Smooth muscle cell (in vitro differentiated cells): Measurements from ENCODE around the gene CENPS. TPM values are rescaled to one million over a fixed set of nuclear protein-coding genes. Genes with fewer than 3 reads are reported as not detected.

Experiments used
- DNase-seq: peaks from one replicate; lab custom pipeline; 2025; ENCODE audit not compliant: unreplicated experiment; lab: John Stamatoyannopoulos, UW
- H2AFZ ChIP-seq: fragments of 200-600 bp; sonication (generic); 2 replicates; pipeline ENCODE4 v1.6.0; 2016; ENCODE audit warnings: antibody characterized with exemption, low read depth, mild to moderate bottlenecking
- H3F3A ChIP-seq: fragments of 200-600 bp; sonication (generic); 2 replicates; pipeline ENCODE4 v1.6.0; 2017; ENCODE audit warnings: antibody characterized with exemption, low read depth
- H3K27ac ChIP-seq: fragments of 200-600 bp; sonication (generic); 2 replicates; pipeline ENCODE4 v1.5.1; 2016; ENCODE audit warnings: low read depth, mild to moderate bottlenecking
- H3K27me3 ChIP-seq: fragments of 200-600 bp; sonication (generic); 2 replicates; pipeline ENCODE4 v1.6.1; 2016; ENCODE audit warnings: low read depth, mild to moderate bottlenecking
- H3K36me3 ChIP-seq: fragments of 200-600 bp; sonication (generic); 2 replicates; pipeline ENCODE4 v1.5.1; 2016; ENCODE audit warnings: low read depth
- H3K4me1 ChIP-seq: fragments of 200-600 bp; sonication (generic); 2 replicates; pipeline ENCODE4 v1.5.1; 2016; ENCODE audit warnings: low read depth
- H3K4me2 ChIP-seq: fragments of 200-600 bp; sonication (generic); 2 replicates; pipeline ENCODE4 v1.6.0; 2016; ENCODE audit warnings: mild to moderate bottlenecking
- H3K4me3 ChIP-seq: fragments of 200-600 bp; sonication (generic); 2 replicates; pipeline ENCODE4 v1.5.1; 2016; ENCODE audit warnings: mild to moderate bottlenecking
- H3K79me2 ChIP-seq: fragments of 200-600 bp; sonication (generic); 2 replicates; pipeline ENCODE4 v1.6.0; 2016; ENCODE audit warnings: low read depth, mild to moderate bottlenecking
- H3K9ac ChIP-seq: fragments of 200-600 bp; sonication (generic); 2 replicates; pipeline ENCODE4 v1.6.0; 2016; ENCODE audit warnings: low read depth
- H3K9me3 ChIP-seq: fragments of 200-600 bp; sonication (generic); replicated peaks from 2 replicates; pipeline ENCODE4 v1.5.1; 2016; ENCODE audit warnings: low read depth
- H4K20me1 ChIP-seq: fragments of 200-600 bp; sonication (generic); 2 replicates; pipeline ENCODE4 v1.6.0; 2016; ENCODE audit warnings: low read depth
- CTCF ChIP-seq: fragments of 200-600 bp; sonication (generic); IDR thresholded peaks from 2 replicates; pipeline ENCODE4 v1.5.1; 2017; ENCODE audit warnings: borderline replicate concordance, mild to moderate bottlenecking, antibody characterized with exemption; ENCODE audit not compliant: insufficient read depth, poor library complexity, severe bottlenecking
- WGBS: methylation state at CpG from one replicate; pipeline ENCODE4 v1.1.7; 2016; ENCODE audit warnings: low lambda C conversion rate; 5-methylcytosine and 5-hydroxymethylcytosine counted together
- polyA plus RNA-seq: library from polyadenylated mRNA; unstranded; fragments of >200 nt; fragmentation: Nextera tagmentation; extraction: Ambion mirVana; gene quantifications from 2 replicates; pipeline ENCODE4 v1.2.1, GENCODE V29; 2016
- total RNA-seq: library from RNA; depleted of rRNA; stranded (reverse); fragments of >200 nt; gene quantifications from 2 replicates; pipeline ENCODE4 v1.2.3, GENCODE V29; 2014

CENPS gene
- total and polyA plus RNA-seq, 2 experiments from 2014 or later, result 7.6 to 16.3 TPM

GRCh38 chr1:10433790-10434189 is 3.6 kb downstream of the CENPS start:
- 95% methylated on average over 11 of the region's 11 CpGs for WGBS
- no peak for TF ChIP-seq CTCF

DNA sequence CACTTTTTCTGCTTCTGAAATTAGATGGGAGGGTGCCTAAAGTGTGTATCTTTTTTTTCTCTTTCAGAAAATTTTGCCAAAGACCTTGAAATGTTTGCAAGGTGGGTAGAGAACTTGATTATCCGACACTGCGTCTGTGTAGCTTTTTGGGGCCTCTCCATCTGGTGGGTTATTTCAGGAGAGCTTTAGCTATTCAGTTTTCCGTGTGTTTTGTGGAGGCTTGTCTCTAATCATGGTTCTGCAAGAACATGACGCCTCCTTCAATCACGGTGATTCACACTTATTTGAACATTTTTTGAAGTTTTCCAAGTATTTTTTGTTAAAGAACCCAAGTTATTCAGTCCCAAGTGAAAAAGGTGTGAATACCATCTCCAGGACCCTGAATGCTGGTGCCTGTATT is 4.4 kb downstream of the CENPS start:
- WGBS, result 90% methylated on average over 5 of the region's 5 CpGs

More at GRCh38 chr1:10433790-10434189, 3.6 kb downstream of the CENPS start:
- no peaks in the 10 kb centered on the region for H3K79me2 ChIP-seq
- H3K27ac ChIP-seq, result no peak overlapping the region
- peaks cover 5% of the 10 kb centered on the region for H3K4me1 ChIP-seq
- no peaks in the 10 kb centered on the region for H4K20me1 ChIP-seq
- H3F3A ChIP-seq, result no peaks in the 10 kb centered on the region
- H3K36me3 ChIP-seq, result no peaks in the 10 kb centered on the region
- no peaks in the 10 kb centered on the region for H3K27me3 ChIP-seq
- no peak overlapping the region for H2AFZ ChIP-seq
- H3K9me3 ChIP-seq, result no peaks in the 10 kb centered on the region
- DNase-seq, result no peak
- no peak overlapping the region for H3K4me3 ChIP-seq
- no peak overlapping the region for H3K9ac ChIP-seq
- H3K4me2 ChIP-seq, result no peak overlapping the region

DNA sequence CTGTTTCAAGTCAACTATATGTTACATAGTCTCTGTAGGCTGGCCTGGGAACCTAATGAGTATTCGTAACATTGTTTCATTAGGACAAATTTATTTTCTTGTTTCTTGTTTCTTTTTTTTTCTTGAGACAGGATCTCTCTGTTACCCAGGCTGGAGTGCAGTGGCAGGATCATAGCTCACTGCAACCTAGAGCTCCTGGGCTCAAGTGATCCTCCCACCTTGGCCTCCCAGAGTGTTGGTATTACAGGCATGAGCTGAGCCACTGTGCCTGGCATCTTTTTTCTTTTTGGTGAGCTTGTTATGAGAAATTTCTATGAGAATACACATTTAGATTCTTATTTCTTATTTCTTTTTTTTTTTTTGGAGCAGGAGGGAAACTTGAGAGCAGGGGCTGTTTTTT is 6.8 kb downstream of the CENPS start:
- H3K4me3 ChIP-seq, result no peak overlapping the region
- TF ChIP-seq CTCF, result no peak
- H3K27me3 ChIP-seq, result no peaks in the 10 kb centered on the region
- no peak overlapping the region for H2AFZ ChIP-seq
- no peak for DNase-seq
- no peak overlapping the region for H3K27ac ChIP-seq
- no peaks in the 10 kb centered on the region for H4K20me1 ChIP-seq
- H3K36me3 ChIP-seq, result no peaks in the 10 kb centered on the region
- no peak overlapping the region for H3K4me2 ChIP-seq
- H3F3A ChIP-seq, result no peaks in the 10 kb centered on the region
- no peaks in the 10 kb centered on the region for H3K4me1 ChIP-seq
- no peaks in the 10 kb centered on the region for H3K79me2 ChIP-seq
- H3K9me3 ChIP-seq, result no peaks in the 10 kb centered on the region
- H3K9ac ChIP-seq, result no peak overlapping the region
- 97% methylated on average over 1 of the region's 1 CpG for WGBS

More for the DNA sequence above, 4.4 kb downstream of the CENPS start:
- Histone ChIP-seq H3K9ac (no peak overlapping the region), H3K4me3 (no peak overlapping the region), H3K4me2 (no peak overlapping the region), H3K79me2 (no peaks in the 10 kb centered on the region), H3K4me1 (peaks cover 5% of the 10 kb centered on the region), H2AFZ (no peak overlapping the region), H3K9me3 (no peaks in the 10 kb centered on the region), H3K27me3 (no peaks in the 10 kb centered on the region), H3K36me3 (no peaks in the 10 kb centered on the region), H3F3A (no peaks in the 10 kb centered on the region), H3K27ac (no peak overlapping the region), H4K20me1 (no peaks in the 10 kb centered on the region)
- no peak for DNase-seq
- TF ChIP-seq CTCF, result no peak

- Histone ChIP-seq H3K4me2 (no peak overlapping the region), H3K36me3 (no peaks in the 10 kb centered on the region), H3K9me3 (no peaks in the 10 kb centered on the region), H3K9ac (no peak overlapping the region), H3K4me1 (no peaks in the 10 kb centered on the region), H3K27me3 (no peaks in the 10 kb centered on the region), H4K20me1 (no peaks in the 10 kb centered on the region), H3K79me2 (no peaks in the 10 kb centered on the region), H3K27ac (no peak overlapping the region), H3F3A (no peaks in the 10 kb centered on the region), H2AFZ (no peak overlapping the region), H3K4me3 (no peak overlapping the region)
- DNase-seq, result no peak
- no peak for TF ChIP-seq CTCF
- WGBS, result 39% methylated on average over 7 of the region's 7 CpGs
These were observed 8.5 kb downstream of the CENPS start for GRCh38 chr1:10438677-10439163.
